ENCODE results near the gene PRKAR1A. TPM values are rescaled to one million over a fixed set of nuclear protein-coding genes. Genes with fewer than 3 reads are reported as not detected.
"Not testable (repeated sequence)": the region's sequence is repeated elsewhere in the genome, so short reads cannot be mapped to it uniquely, and the experiment has no call there.

Gene PRKAR1A
- total and polyA plus RNA-seq, 12 donors, result 170 to 1,378 (median 783) TPM

- TF ChIP-seq, protein P1, sequence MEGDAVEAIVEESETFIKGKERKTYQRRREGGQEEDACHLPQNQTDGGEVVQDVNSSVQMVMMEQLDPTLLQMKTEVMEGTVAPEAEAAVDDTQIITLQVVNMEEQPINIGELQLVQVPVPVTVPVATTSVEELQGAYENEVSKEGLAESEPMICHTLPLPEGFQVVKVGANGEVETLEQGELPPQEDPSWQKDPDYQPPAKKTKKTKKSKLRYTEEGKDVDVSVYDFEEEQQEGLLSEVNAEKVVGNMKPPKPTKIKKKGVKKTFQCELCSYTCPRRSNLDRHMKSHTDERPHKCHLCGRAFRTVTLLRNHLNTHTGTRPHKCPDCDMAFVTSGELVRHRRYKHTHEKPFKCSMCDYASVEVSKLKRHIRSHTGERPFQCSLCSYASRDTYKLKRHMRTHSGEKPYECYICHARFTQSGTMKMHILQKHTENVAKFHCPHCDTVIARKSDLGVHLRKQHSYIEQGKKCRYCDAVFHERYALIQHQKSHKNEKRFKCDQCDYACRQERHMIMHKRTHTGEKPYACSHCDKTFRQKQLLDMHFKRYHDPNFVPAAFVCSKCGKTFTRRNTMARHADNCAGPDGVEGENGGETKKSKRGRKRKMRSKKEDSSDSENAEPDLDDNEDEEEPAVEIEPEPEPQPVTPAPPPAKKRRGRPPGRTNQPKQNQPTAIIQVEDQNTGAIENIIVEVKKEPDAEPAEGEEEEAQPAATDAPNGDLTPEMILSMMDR (IDR thresholded peaks at IDR 0.05), result no peak
- Histone ChIP-seq H3K9me3 (no peaks in the 10 kb centered on the region), H3K36me3 (peaks cover 0 to 84% (median 20%) of the 10 kb centered on the region in 9 donors), H3K4me3 (no peak overlapping the region), H3K4me1 (peaks cover 0 to 98% (median 76%) of the 10 kb centered on the region in 9 donors), H3K27me3 (no peaks in the 10 kb centered on the region), H3K27ac (peak overlapping the region in 8 of 10 donors; percentile 24 to 72 (median 54))
- 90 to 96% methylated on average over 9 of the region's 9 CpGs for WGBS, 2 donors
- intact Hi-C loops (cut with DNase I), result no loop called here
- DNase-seq (no peak), ATAC-seq (peak in 1 of 8 donors; percentile 21)
Observed at GRCh38 chr17:68518063-68518815, 6.0 kb downstream of the PRKAR1A start.

- DNase-seq; H3K27me3 ChIP-seq; ATAC-seq; H3K4me3 ChIP-seq; intact Hi-C loops (cut with DNase I); H3K9me3 ChIP-seq: not testable (repeated sequence)
- H3K27ac ChIP-seq, result peak overlapping the region; percentile 24 to 72 (median 54)
- peaks cover 0 to 92% (median 23%) of the 10 kb centered on the region in 9 donors for H3K36me3 ChIP-seq
- 75 to 82% methylated on average over 3 of the region's 3 CpGs for WGBS, 2 donors
- H3K4me1 ChIP-seq, result peaks cover 0 to 100% (median 77%) of the 10 kb centered on the region in 9 donors
Observed at GRCh38 chr17:68519051-68519450, 6.8 kb downstream of the PRKAR1A start.

- Histone ChIP-seq H3K4me3 (no peak overlapping the region), H3K4me1 (peaks cover 0 to 99% (median 68%) of the 10 kb centered on the region in 9 donors), H3K27ac (peak overlapping the region; percentile 12 to 72 (median 57)), H3K9me3 (no peaks in the 10 kb centered on the region), H3K36me3 (peaks cover 0 to 100% (median 29%) of the 10 kb centered on the region in 9 donors), H3K27me3 (no peaks in the 10 kb centered on the region)
- peak in 1 of 2 donors; percentile 41 for DNase-seq
- ATAC-seq, result peak; percentile 62 to 93 (median 82)
- TF ChIP-seq, protein P1 (IDR thresholded peaks at IDR 0.05), result no peak
- intact Hi-C loops (cut with DNase I), result loop anchor here in 1 of 10 donors (5.0 kb wide), 1 partner anchor 53 kb away; no protein-coding TSS in a partner anchor
- 35 to 78% methylated on average over 1 of the region's 1 CpG for WGBS, 2 donors
Observed at GRCh38 chr17:68519911-68520310, 7.7 kb downstream of the PRKAR1A start.

- H3K4me3 ChIP-seq, result peak overlapping the region in 1 of 10 donors; percentile 0
- peaks cover 0 to 99% (median 52%) of the 10 kb centered on the region in 9 donors for H3K4me1 ChIP-seq
- intact Hi-C loops (cut with DNase I), result loop anchor here in 1 of 10 donors (5.0 kb wide), 1 partner anchor 55 kb away; no protein-coding TSS in a partner anchor
- no peaks in the 10 kb centered on the region for H3K9me3 ChIP-seq
- peaks cover 0 to 100% (median 39%) of the 10 kb centered on the region in 9 donors for H3K36me3 ChIP-seq
- TF ChIP-seq, protein P1 (IDR thresholded peaks at IDR 0.05), result no peak
- no peaks in the 10 kb centered on the region for H3K27me3 ChIP-seq
- DNase-seq (no peak), ATAC-seq (no peak)
- H3K27ac ChIP-seq, result peak overlapping the region in 9 of 10 donors; percentile 0 to 72 (median 44)
Observed at GRCh38 chr17:68522266-68522665, 10.0 kb downstream of the PRKAR1A start.
